Ovary (tissue), 9 donors: ENCODE measurements around the gene NOS3. TPM values are rescaled to one million over a fixed set of nuclear protein-coding genes. Genes with fewer than 3 reads are reported as not detected.

Source experiments
- DNase-seq, 5 donors: peaks; one replicate each; pipeline ENCODE4 v3.0.0-alpha.2; 2019 to 2020
- H3K27ac ChIP-seq, 2 donors: fragments of 200-600 bp; one replicate each; pipeline versions ENCODE4 v1.5.1 to v1.8.0; 2019 to 2022
- H3K27me3 ChIP-seq: fragments of 200-600 bp; one replicate; pipeline ENCODE4 v1.8.0; 2022
- H3K36me3 ChIP-seq: fragments of 200-600 bp; sonication (generic); one replicate; pipeline ENCODE4 v1.5.1; 2019
- H3K4me1 ChIP-seq: one replicate; pipeline ENCODE4 v1.8.1; 2013; ENCODE audit warnings: mild to moderate bottlenecking, moderate library complexity; ENCODE audit not compliant: insufficient read depth
- H3K4me3 ChIP-seq: fragments of 200-600 bp; sonication (generic); one replicate; pipeline ENCODE4 v1.5.1; 2017
- H3K9me3 ChIP-seq, 2 donors: fragments of 200-600 bp in 1 of 2; sonication (generic) in 1 of 2; one replicate each; pipeline versions ENCODE4 v1.5.1 to v1.8.1; 2013 to 2019; ENCODE audit warnings: mild to moderate bottlenecking in 1 of 2, moderate library complexity in 1 of 2
- EP300 ChIP-seq: sonication (generic); formaldehyde crosslinking; IDR thresholded peaks from one replicate; pipeline ENCODE4 v1.6.1; 2017; ENCODE audit warnings: antibody characterized with exemption
- POLR2A ChIP-seq: fragments of 450-650 bp; IDR thresholded peaks from one replicate; pipeline ENCODE4 v1.6.1; 2017; ENCODE audit warnings: antibody characterized with exemption, mild to moderate bottlenecking, moderate library complexity
- WGBS, 3 donors: extraction: QIAGEN DNeasy Blood & Tissue Kit in 1 of 3; methylation state at CpG; one replicate each; pipeline versions ENCODE4 v1.1.5 to v1.1.7; 2013 to 2017; 5-methylcytosine and 5-hydroxymethylcytosine counted together
- intact Hi-C, 4 donors: fragments of 100-400 bp; cut with DNase I; formaldehyde crosslinking; loops; one replicate each; pipeline versions ENCODE4 v1.11.0 to v1.15.1; 2022 to 2023
- polyA plus RNA-seq, 2 donors: library from polyadenylated mRNA; stranded (reverse); fragments of 200-250 nt in 1 of 2; fragments of 350-450 nt in 1 of 2; fragmentation: Illumina TruSeq in 1 of 2; extraction: RNeasy Lipid Tissue Mini Kit (QIAGEN cat#74804) in 1 of 2; gene quantifications; one replicate each; pipeline ENCODE4 v1.2.3, GENCODE V29; 2013 to 2014
- total RNA-seq, 7 donors: library from RNA; depleted of rRNA in 2 of 7; stranded (reverse); fragments of >200 nt in 2 of 7; fragmentation: NEBNext Ultra II Directional in 3 of 7; extraction: Animal tissue kit (Norgen Biotek cat#: 25700) in 3 of 7; gene quantifications; one replicate each; pipeline versions ENCODE4 v1.1.0 to v1.2.4, GENCODE V29; 2016 to 2023
- TF ChIP-seq, protein P1 (sequence below), 3 donors: fragments of 450-650 bp in 2 of 3; fragments of 200-600 bp in 1 of 3; IDR thresholded peaks; one replicate each; pipeline versions ENCODE4 v1.5.1 to v1.8.0; 2016 to 2022; ENCODE audit warnings: antibody characterized with exemption in 3 of 3, mild to moderate bottlenecking in 1 of 3
- donor health status: DM: no; HTN: no; CAD: no; lungs with moderate emphysema.
- donor health status: DM: no; HTN: no; CAD: no.
- donor health status: Bipolar disorder and iron deficiency.
- donor health status: DM: yes; HTN: yes; CAD: no.
- donor health status: DM: no; HTN: no; CAD: no.
- donor health status: DM: yes; HTN: yes; CAD: no.

Gene NOS3
- total and polyA plus RNA-seq, 9 donors, result 1.0 to 26.0 (median 5.4) TPM

- peaks cover 6% of the 10 kb centered on the region for H3K4me1 ChIP-seq
- no peak for TF ChIP-seq EP300
- TF ChIP-seq POLR2A, result no peak
- TF ChIP-seq, protein P1, sequence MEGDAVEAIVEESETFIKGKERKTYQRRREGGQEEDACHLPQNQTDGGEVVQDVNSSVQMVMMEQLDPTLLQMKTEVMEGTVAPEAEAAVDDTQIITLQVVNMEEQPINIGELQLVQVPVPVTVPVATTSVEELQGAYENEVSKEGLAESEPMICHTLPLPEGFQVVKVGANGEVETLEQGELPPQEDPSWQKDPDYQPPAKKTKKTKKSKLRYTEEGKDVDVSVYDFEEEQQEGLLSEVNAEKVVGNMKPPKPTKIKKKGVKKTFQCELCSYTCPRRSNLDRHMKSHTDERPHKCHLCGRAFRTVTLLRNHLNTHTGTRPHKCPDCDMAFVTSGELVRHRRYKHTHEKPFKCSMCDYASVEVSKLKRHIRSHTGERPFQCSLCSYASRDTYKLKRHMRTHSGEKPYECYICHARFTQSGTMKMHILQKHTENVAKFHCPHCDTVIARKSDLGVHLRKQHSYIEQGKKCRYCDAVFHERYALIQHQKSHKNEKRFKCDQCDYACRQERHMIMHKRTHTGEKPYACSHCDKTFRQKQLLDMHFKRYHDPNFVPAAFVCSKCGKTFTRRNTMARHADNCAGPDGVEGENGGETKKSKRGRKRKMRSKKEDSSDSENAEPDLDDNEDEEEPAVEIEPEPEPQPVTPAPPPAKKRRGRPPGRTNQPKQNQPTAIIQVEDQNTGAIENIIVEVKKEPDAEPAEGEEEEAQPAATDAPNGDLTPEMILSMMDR (IDR thresholded peaks at IDR 0.05), result peak; percentile 61 to 83 (median 79)
- no peaks in the 10 kb centered on the region for H3K27me3 ChIP-seq
- H3K9me3 ChIP-seq, result no peaks in the 10 kb centered on the region
- H3K4me3 ChIP-seq, result no peak overlapping the region
- WGBS, 3 donors, result 3 to 4% (median 4%) methylated on average over 34 of the region's 34 CpGs
- DNase-seq, result peak; percentile 50 to 83 (median 76)
- no peaks in the 10 kb centered on the region for H3K36me3 ChIP-seq
- intact Hi-C loops, result loop anchor here in 3 of 4 donors (5.0 to 10.0 kb wide), 2 partner anchors 56 to 97 kb away; no protein-coding TSS in a partner anchor
- H3K27ac ChIP-seq, result no peak overlapping the region
Measured at GRCh38 chr7:151017953-151018420, 27.2 kb downstream of the NOS3 start.

DNA sequence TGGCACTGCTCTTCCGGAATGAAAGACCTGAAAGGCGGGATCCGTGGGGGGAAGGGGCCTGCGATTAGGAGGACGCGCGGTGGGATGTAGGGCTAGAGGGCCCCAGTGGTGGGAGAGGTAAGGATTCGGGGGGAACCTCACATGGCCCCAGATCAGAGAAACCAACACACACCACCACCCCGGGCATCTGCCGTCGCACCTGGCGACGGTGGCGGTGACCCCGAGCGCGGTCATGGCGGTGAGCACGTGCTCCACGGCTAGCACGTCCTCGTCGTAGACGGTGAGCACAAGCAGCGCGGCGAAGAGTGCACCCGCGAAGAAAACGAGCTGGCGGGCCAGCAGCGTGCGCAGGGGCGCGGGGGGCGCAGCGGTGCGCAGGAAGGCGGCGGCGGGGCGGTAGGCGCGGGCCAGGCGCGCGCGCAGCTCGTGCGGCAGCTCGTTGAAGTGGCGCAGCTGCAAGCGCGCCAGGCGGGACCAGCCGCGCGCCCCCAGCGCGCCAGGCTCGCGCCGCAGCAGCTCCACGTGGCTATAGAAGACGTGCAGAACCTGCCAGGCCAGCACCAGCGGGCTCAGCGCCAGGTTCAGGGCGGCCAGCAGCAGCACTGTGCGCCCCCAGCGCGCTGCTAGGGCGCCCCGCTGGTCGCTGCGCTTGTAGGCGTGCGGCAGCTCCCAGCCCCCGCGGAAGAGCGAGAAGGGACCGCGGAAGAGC is 27.8 kb downstream of the NOS3 start:
- Histone ChIP-seq H3K4me3 (no peak overlapping the region), H3K36me3 (no peaks in the 10 kb centered on the region), H3K27me3 (no peaks in the 10 kb centered on the region), H3K4me1 (peaks cover 6% of the 10 kb centered on the region), H3K27ac (no peak overlapping the region), H3K9me3 (no peaks in the 10 kb centered on the region)
- 0 to 1% (median 1%) methylated on average over 55 to 82 of the region's 82 CpGs for WGBS, 3 donors
- intact Hi-C loops, result loop anchor here in 3 of 4 donors (5.0 to 10.0 kb wide), 2 partner anchors 56 to 96 kb away; no protein-coding TSS in a partner anchor
- TF ChIP-seq EP300 (no peak), POLR2A (no peak)
- TF ChIP-seq, protein P1 (IDR thresholded peaks at IDR 0.05), result no peak
- DNase-seq, result peak in 2 of 5 donors; percentile 46 to 60

DNA sequence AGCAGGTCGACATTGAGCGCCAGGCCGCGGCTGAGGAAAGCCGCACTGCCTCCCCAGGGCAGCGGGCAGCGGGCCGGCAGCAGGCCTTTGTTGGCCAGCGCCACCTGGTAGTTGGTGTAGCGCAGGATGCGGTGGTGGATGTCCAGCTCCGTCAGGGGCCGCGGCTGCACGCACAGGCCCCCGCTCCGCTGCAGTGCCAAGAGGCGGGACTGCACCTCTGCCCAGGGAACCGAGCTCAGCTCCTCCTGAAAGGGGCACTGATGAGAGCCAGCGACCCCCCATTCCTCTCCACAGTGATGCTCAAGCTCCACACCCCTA is 28.3 kb downstream of the NOS3 start:
- no peaks in the 10 kb centered on the region for H3K27me3 ChIP-seq
- no peaks in the 10 kb centered on the region for H3K9me3 ChIP-seq
- no peaks in the 10 kb centered on the region for H3K36me3 ChIP-seq
- H3K27ac ChIP-seq, result no peak overlapping the region
- 12 to 22% (median 15%) methylated on average over 19 to 20 of the region's 20 CpGs for WGBS, 3 donors
- intact Hi-C loops, result loop anchor here in 3 of 4 donors (5.0 to 10.0 kb wide), 2 partner anchors 57 to 96 kb away; no protein-coding TSS in a partner anchor
- TF ChIP-seq, protein P1 (IDR thresholded peaks at IDR 0.05), result no peak
- no peak for TF ChIP-seq EP300
- TF ChIP-seq POLR2A, result no peak
- peaks cover 5% of the 10 kb centered on the region for H3K4me1 ChIP-seq
- no peak for DNase-seq
- no peak overlapping the region for H3K4me3 ChIP-seq

DNA sequence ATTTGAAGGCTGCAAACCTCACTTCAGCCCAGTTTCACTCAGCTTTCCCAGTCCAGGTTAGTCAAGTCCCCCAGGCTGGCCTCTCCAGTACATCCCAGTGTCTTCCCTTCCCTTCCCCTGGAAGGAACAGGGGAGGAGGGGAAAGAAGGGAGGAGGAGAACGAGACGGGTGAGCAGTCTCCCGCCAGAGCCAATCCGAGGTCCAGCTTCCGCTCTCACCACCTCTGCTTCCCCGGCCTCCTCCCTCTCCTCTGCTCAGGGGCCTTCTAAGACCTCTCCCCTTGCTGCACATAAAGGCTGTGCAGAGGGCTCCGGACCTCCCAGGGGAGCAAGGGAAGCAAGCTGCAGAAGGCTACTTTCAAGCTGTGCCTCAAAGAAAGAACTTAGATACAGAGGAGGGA is 29.4 kb downstream of the NOS3 start:
- no peaks in the 10 kb centered on the region for H3K9me3 ChIP-seq
- TF ChIP-seq, protein P1 (IDR thresholded peaks at IDR 0.05), result no peak
- TF ChIP-seq EP300 (no peak), POLR2A (no peak)
- H3K4me1 ChIP-seq, result peaks cover 5% of the 10 kb centered on the region
- H3K27me3 ChIP-seq, result no peaks in the 10 kb centered on the region
- no peak overlapping the region for H3K4me3 ChIP-seq
- H3K27ac ChIP-seq, result no peak overlapping the region
- no peak for DNase-seq
- no peaks in the 10 kb centered on the region for H3K36me3 ChIP-seq
- intact Hi-C loops, result no loop called here
- WGBS, 3 donors, result 42 to 45% (median 44%) methylated on average over 7 of the region's 7 CpGs
